Keratinocyte (primary cell): ENCODE data around the gene TLR10. TPM values are rescaled to one million over a fixed set of nuclear protein-coding genes. Genes with fewer than 3 reads are reported as not detected.

Experiments
- DNase-seq: peaks from one replicate; pipeline ENCODE4 v3.0.0-alpha.2; 2011; ENCODE audit warnings: low read depth, missing footprints, low spot score
- FAIRE-seq: peaks from 2 replicates; lab custom pipeline; 2011; peaks lifted over from hg19 to GRCh38; lab: Jason Lieb, UNC
- H2AFZ ChIP-seq: 2 replicates; pipeline ENCODE4 v1.6.0; 2012; ENCODE audit warnings: low read length, control low read depth, inconsistent platforms; ENCODE audit not compliant: control insufficient read depth
- H3K27ac ChIP-seq: 2 replicates; pipeline ENCODE4 v1.5.1; 2011; ENCODE audit warnings: low read length; ENCODE audit not compliant: control insufficient read depth, insufficient read depth
- H3K27me3 ChIP-seq: 3 replicates; pipeline ENCODE4 v1.6.0; 2011; ENCODE audit warnings: low read length; ENCODE audit not compliant: control insufficient read depth, insufficient read depth; ENCODE audit errors: extremely low read depth
- H3K36me3 ChIP-seq, 2 experiments: 2 replicates in 1 of 2; 3 replicates in 1 of 2; pipeline ENCODE4 v1.5.1; 2011; ENCODE audit warnings: low read length in 2 of 2, mild to moderate bottlenecking in 1 of 2; ENCODE audit not compliant: control insufficient read depth in 2 of 2, insufficient read depth in 2 of 2; ENCODE audit errors: extremely low read depth in 1 of 2
- H3K4me1 ChIP-seq: 3 replicates; pipeline ENCODE4 v1.5.1; 2011; ENCODE audit warnings: low read length; ENCODE audit not compliant: control insufficient read depth, insufficient read depth; ENCODE audit errors: extremely low read depth
- H3K4me2 ChIP-seq: 3 replicates; pipeline ENCODE4 v1.6.0; 2011; ENCODE audit warnings: low read depth, low read length; ENCODE audit not compliant: control insufficient read depth, insufficient read depth; ENCODE audit errors: extremely low read depth
- H3K4me3 ChIP-seq, 3 experiments: fragments of 200-600 bp in 1 of 3; sonication (generic) in 1 of 3; 2 replicates in 2 of 3; 3 replicates in 1 of 3; pipeline ENCODE4 v1.5.1; 2011 to 2016; ENCODE audit warnings: low read length in 3 of 3, mild to moderate bottlenecking in 3 of 3, control low read depth in 2 of 3, inconsistent platforms in 1 of 3, low read depth in 1 of 3, mixed read lengths in 1 of 3, mixed run types in 1 of 3, moderate library complexity in 1 of 3; ENCODE audit not compliant: control insufficient read depth in 2 of 3, insufficient read depth in 2 of 3; ENCODE audit errors: extremely low read depth in 1 of 3
- H3K79me2 ChIP-seq: 2 replicates; pipeline ENCODE4 v1.6.0; 2012; ENCODE audit warnings: low read length; ENCODE audit not compliant: control insufficient read depth, insufficient read depth
- H3K9ac ChIP-seq: 3 replicates; pipeline ENCODE4 v1.6.0; 2011; ENCODE audit warnings: low read length; ENCODE audit not compliant: control insufficient read depth, insufficient read depth; ENCODE audit errors: extremely low read depth
- H3K9me1 ChIP-seq: 3 replicates; pipeline ENCODE4 v1.6.0; 2011; ENCODE audit warnings: low read length; ENCODE audit not compliant: control insufficient read depth, insufficient read depth; ENCODE audit errors: extremely low read depth
- H3K9me3 ChIP-seq: 2 replicates; pipeline ENCODE4 v1.5.1; 2012; ENCODE audit warnings: low read depth, low read length; ENCODE audit not compliant: control insufficient read depth
- H4K20me1 ChIP-seq: 3 replicates; pipeline ENCODE4 v1.6.0; 2011; ENCODE audit warnings: low read length; ENCODE audit not compliant: control insufficient read depth, insufficient read depth; ENCODE audit errors: extremely low read depth
- EZH2 ChIP-seq: IDR thresholded peaks from one replicate; pipeline ENCODE4 v1.6.1; 2012; ENCODE audit warnings: inconsistent platforms, mild to moderate bottlenecking, low read length, moderate library complexity
- dilution Hi-C: fragments of 300-500 bp; cut with MboI; formaldehyde crosslinking; loops from one replicate; pipeline ENCODE4 v1.7.0; 2020; ENCODE audit warnings: low sequenced_read_pairs; ENCODE audit not compliant: extremely low pct_ligation_motif_present
- polyA plus RNA-seq, 5 experiments: library from polyadenylated mRNA; depleted of rRNA in 3 of 5; stranded (reverse) in 3 of 5; stranded (forward) in 1 of 5; unstranded in 1 of 5; fragments of >200 nt; gene quantifications; 1 replicate in 1 of 5; 2 replicates in 3 of 5; 3 replicates in 1 of 5; pipeline versions ENCODE4 v1.2.1 to v1.2.3, GENCODE V29; 2011 to 2012; ENCODE audit warnings: missing spikeins in 2 of 5, low read depth in 1 of 5, low replicate concordance in 1 of 5
- TF ChIP-seq, protein P1 (sequence below), 3 experiments: IDR thresholded peaks in 1 of 3; conservative IDR thresholded peaks in 1 of 3; optimal IDR thresholded peaks in 1 of 3; 2 replicates in 2 of 3; 3 replicates in 1 of 3; pipeline versions ENCODE3 to v1.5.1; 2011; ENCODE audit warnings: low read length in 3 of 3, mild to moderate bottlenecking in 3 of 3, moderate library complexity in 2 of 3, control low read depth in 1 of 3, inconsistent platforms in 1 of 3; ENCODE audit not compliant: insufficient read depth in 2 of 3; ENCODE audit errors: extremely low read depth in 1 of 3

TLR10 gene
- polyA plus RNA-seq, 1 donor (not counting 4 experiments of a cell fraction or from before 2014, with no cell fraction given), result 0.05 TPM

- Histone ChIP-seq H3K79me2 (no peaks in the 10 kb centered on the region), H3K4me3 (no peak overlapping the region), H3K9me1 (no peaks in the 10 kb centered on the region), H3K27me3 (no peaks in the 10 kb centered on the region), H3K9ac (no peak overlapping the region), H3K9me3 (no peaks in the 10 kb centered on the region), H3K4me2 (no peak overlapping the region), H3K27ac (no peak overlapping the region), H3K36me3 (no peaks in the 10 kb centered on the region), H3K4me1 (peaks cover 26% of the 10 kb centered on the region), H2AFZ (no peak overlapping the region), H4K20me1 (no peaks in the 10 kb centered on the region)
- DNase-seq, result no peak
- no peak for FAIRE-seq
- TF ChIP-seq, protein P1, sequence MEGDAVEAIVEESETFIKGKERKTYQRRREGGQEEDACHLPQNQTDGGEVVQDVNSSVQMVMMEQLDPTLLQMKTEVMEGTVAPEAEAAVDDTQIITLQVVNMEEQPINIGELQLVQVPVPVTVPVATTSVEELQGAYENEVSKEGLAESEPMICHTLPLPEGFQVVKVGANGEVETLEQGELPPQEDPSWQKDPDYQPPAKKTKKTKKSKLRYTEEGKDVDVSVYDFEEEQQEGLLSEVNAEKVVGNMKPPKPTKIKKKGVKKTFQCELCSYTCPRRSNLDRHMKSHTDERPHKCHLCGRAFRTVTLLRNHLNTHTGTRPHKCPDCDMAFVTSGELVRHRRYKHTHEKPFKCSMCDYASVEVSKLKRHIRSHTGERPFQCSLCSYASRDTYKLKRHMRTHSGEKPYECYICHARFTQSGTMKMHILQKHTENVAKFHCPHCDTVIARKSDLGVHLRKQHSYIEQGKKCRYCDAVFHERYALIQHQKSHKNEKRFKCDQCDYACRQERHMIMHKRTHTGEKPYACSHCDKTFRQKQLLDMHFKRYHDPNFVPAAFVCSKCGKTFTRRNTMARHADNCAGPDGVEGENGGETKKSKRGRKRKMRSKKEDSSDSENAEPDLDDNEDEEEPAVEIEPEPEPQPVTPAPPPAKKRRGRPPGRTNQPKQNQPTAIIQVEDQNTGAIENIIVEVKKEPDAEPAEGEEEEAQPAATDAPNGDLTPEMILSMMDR (optimal IDR thresholded peaks at IDR 0.05 in 1 of 3, IDR thresholded peaks at IDR 0.05 in 1 of 3, conservative IDR thresholded peaks at IDR 0.05 in 1 of 3; ENCODE audit: extremely low read depth in 1 of 3, insufficient read depth in 2 of 3, low read length in 3 of 3), result no peak
- no peak for TF ChIP-seq EZH2
- dilution Hi-C loops, result no loop called here
Observed at GRCh38 chr4:38815885-38816782, 33.3 kb upstream of the TLR10 start.

DNA sequence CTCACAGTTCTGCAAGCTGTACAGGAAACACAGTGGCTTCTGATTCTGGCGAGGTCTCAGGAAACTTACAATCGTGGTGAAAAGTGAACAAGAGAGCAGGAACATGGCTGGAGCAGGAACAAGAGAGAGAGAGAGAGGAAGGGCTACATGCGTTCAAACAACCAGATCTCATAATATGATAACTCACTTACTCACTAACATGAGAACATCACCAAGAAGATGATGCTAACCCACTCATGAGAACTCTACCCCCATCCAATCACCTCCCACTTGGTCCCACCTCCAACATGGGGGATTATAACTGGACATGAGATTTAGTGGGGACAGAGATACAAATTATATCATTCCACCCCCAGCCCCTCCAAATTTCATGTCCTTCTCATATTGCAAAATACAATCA is 31.6 kb upstream of the TLR10 start:
- no peaks in the 10 kb centered on the region for H3K79me2 ChIP-seq
- H3K9ac ChIP-seq, result no peak overlapping the region
- H3K4me3 ChIP-seq, result no peak overlapping the region
- no peak for FAIRE-seq
- H3K36me3 ChIP-seq, result no peaks in the 10 kb centered on the region
- no peak overlapping the region for H3K27ac ChIP-seq
- no peak for DNase-seq
- H3K4me2 ChIP-seq, result no peak overlapping the region
- no peak for TF ChIP-seq EZH2
- TF ChIP-seq, protein P1 (optimal IDR thresholded peaks at IDR 0.05 in 1 of 3, IDR thresholded peaks at IDR 0.05 in 1 of 3, conservative IDR thresholded peaks at IDR 0.05 in 1 of 3; ENCODE audit: extremely low read depth in 1 of 3, insufficient read depth in 2 of 3, low read length in 3 of 3), result no peak
- no peaks in the 10 kb centered on the region for H4K20me1 ChIP-seq
- dilution Hi-C loops, result no loop called here
- H3K9me3 ChIP-seq, result no peaks in the 10 kb centered on the region
- H2AFZ ChIP-seq, result no peak overlapping the region
- H3K4me1 ChIP-seq, result peaks cover 13% of the 10 kb centered on the region
- no peaks in the 10 kb centered on the region for H3K9me1 ChIP-seq
- no peaks in the 10 kb centered on the region for H3K27me3 ChIP-seq
